ENCODE measurements around the gene LRRIQ3.

GRCh38 chr1:74215229-74215628 is 17.3 kb upstream of the LRRIQ3 start:
- TF ChIP-seq REST (IDR thresholded peaks at IDR 0.05; ENCODE audit: insufficient read depth in 1 of 2, low read depth in 2 of 2, low read length in 1 of 2) = no peak
- TF ChIP-seq CTCF (IDR thresholded peaks at IDR 0.05) = no peak
- no peak for TF ChIP-seq POLR2AphosphoS5 (IDR thresholded peaks at IDR 0.05; ENCODE audit: low read depth, low read length)
- TF ChIP-seq SIN3A (IDR thresholded peaks at IDR 0.05; ENCODE audit: borderline replicate concordance, insufficient read depth, low read depth, low read length) = no peak
- no peak for TF ChIP-seq TCF7L2 (IDR thresholded peaks at IDR 0.05; ENCODE audit: low read depth, low read length)

Measured in Panc1 (cell line).